Measurements from ENCODE around the gene C19orf18.

The C19orf18 gene

DNA sequence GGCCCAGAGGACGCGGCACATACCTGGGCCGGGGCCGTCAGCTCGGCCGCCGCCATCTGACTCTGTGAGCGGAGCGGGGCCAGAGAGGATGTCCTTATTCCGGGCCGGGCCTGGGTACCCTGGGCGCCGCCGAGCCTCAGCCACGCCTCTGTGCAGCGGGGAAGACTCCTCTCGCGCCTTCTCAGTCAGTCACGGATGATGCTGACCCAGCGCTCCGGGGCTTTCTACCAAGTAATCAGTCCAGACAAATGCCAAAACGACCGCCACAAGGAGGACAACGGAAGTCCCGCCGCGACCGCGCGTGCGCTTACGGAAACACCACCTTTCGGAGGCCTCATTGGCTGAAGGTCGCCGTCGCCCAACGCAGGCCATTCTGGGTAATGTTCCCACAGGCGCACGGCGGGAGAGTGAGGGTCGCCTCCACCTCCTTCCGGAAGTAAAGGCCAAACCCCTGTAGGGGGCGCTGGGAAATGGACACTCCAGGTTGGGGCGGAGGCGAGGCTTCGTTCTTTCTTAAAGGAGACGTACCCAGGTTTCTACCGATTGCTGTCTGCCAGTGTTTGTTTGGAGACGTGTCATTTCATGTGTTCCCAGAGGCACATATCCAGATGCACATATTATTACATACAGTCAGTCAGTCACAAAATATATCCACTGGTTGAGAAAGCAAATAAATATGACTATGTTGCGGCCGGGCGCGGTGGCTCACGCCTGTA is 26.8 kb downstream of the C19orf18 start, which contains the start of gene ZNF256:
TSS of gene ZNF256 (minus strand) at position 288 of the 716 bp plus-strand sequence. CDS start at position 56, 232 bp downstream.
- peak; percentile 50 to 94 (median 77) for DNase-seq

DNA sequence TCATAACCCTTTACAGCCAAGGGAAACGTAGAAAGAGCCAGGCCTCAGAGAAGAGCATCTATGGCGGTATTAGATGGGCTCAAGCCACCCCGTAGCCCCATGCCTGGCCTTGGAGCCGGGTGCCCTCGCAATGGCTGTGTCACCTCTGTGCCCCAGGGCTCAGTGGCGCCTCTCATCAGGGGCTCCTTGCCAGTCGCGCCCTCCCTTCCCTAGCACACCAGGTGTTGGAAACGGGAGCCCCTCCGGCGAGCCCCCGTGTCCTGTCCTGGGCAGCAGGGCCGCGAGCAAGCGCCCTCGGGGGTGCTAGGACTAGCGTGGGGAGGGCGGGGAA is 27.3 kb downstream of the C19orf18 start:
- no peak for DNase-seq

- no peak for DNase-seq
These were observed 28.0 kb downstream of the C19orf18 start for GRCh38 chr19:57946316-57946715.

- DNase-seq: no peak
These were observed 32.7 kb downstream of the C19orf18 start for GRCh38 chr19:57941593-57941992.

GRCh38 chr19:57935731-57936130 is 38.6 kb downstream of the C19orf18 start:
- no peak for DNase-seq

- peak in 3 of 5 experiments; percentile 14 to 74 (median 24) for DNase-seq
These were observed 39.3 kb downstream of the C19orf18 start, which contains the start of gene ZNF418 for GRCh38 chr19:57934820-57935665. Gene ZNF418, minus strand, starts transcription at chr19:57935402. Its CDS starts 1,580 bp downstream, at chr19:57933822.

GRCh38 chr19:57927587-57927986 is 46.7 kb downstream of the C19orf18 start:
- no peak for DNase-seq

DNA sequence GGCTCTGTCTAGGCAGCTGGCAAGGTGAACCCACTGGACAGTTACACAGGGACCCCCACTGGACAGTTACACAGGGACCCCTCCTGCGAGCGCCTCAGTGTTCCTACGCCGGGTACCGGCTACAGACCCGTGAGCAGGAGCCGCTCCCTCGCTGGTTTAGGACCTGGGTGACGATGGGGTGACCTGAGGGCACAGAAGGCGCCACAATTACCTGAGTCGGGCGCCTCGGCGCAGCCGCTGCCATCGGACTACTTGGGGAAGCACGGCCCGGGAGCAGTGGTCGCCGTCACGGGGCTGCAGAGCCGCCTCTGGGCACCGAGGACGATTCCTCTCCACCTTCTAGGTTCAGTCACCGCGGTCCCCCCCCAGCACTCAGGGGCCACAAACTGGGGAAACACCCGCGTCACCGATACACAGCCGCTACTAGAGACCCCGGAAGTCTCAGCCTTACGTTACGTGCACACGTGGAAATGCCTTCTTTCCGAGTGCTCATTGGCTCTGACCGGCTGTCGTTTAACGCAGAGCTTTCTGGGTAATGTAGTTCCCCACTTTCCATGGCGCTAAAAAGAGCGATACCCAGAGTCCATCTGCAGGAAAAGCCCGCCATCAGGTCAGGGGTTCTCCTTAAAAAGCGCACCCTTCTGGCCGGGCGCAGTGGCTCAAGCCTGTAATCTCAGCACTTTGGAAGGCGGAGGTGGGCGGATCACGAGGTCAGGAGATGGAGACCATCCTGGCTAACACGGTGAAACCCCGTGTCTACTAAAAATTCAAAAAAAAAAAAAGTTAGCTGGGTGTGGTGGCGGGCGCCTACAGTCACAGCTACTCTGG is 58.0 kb downstream of the C19orf18 start, which contains the start of gene ZNF417:
TSS of gene ZNF417 (minus strand) at position 425 of the 828 bp plus-strand sequence. CDS start at position 244, 181 bp downstream.
- DNase-seq: peak; percentile 60 to 97 (median 85)

- no peak for DNase-seq
These were observed 59.8 kb downstream of the C19orf18 start for GRCh38 chr19:57914531-57914930.
